ENCODE results near the gene CTBS.

The CTBS gene

GRCh38 chr1:84620720-84621313 is 46.6 kb upstream of the CTBS start (continued):
- TF ChIP-seq HIC1 (tag by site-specific recombination; IDR thresholded peaks at IDR 0.05) = peak; percentile 57; the same call in 1 of the 2 replicates
- TF ChIP-seq OSR2 (tag by site-specific recombination; IDR thresholded peaks at IDR 0.05) = peak; percentile 30; the same call in 1 of the 2 replicates
- TF ChIP-seq ZEB2 (tag by site-specific recombination; IDR thresholded peaks at IDR 0.05) = peak; percentile 94
- no peak for TF ChIP-seq SALL2 (tag by site-specific recombination; IDR thresholded peaks at IDR 0.05; ENCODE audit: borderline replicate concordance)
- no peak for TF ChIP-seq ZSCAN16 (tag by site-specific recombination; IDR thresholded peaks at IDR 0.05)
- peak; percentile 45; the same call in 1 of the 2 replicates for TF ChIP-seq SP3 (tag by site-specific recombination; IDR thresholded peaks at IDR 0.05)
- TF ChIP-seq ZNF692 (tag by site-specific recombination; IDR thresholded peaks at IDR 0.05) = peak; percentile 87
- no peak for TF ChIP-seq ZNF350 (tag by site-specific recombination; IDR thresholded peaks at IDR 0.05)
- no peak for TF ChIP-seq ZSCAN23 (tag by site-specific recombination; IDR thresholded peaks at IDR 0.05)
- peak; percentile 68; the same call in 1 of the 2 replicates for TF ChIP-seq PBX3 (CRISPR knock-in tag; IDR thresholded peaks at IDR 0.05)
- peak; percentile 27; the same call in 1 of the 2 replicates for TF ChIP-seq ZNF792 (tag by site-specific recombination; IDR thresholded peaks at IDR 0.05)
- no peak for TF ChIP-seq ZNF544 (tag by site-specific recombination; IDR thresholded peaks at IDR 0.05)
- TF ChIP-seq ZNF677 (tag by site-specific recombination; IDR thresholded peaks at IDR 0.05) = no peak
- TF ChIP-seq ZNF146 (tag by site-specific recombination; IDR thresholded peaks at IDR 0.05) = no peak
- no peak for TF ChIP-seq ZNF664 (tag by site-specific recombination; IDR thresholded peaks at IDR 0.05)
- no peak for TF ChIP-seq ZNF311 (tag by site-specific recombination; IDR thresholded peaks at IDR 0.05; ENCODE audit: borderline replicate concordance)
- TF ChIP-seq GLI4 (tag by site-specific recombination; IDR thresholded peaks at IDR 0.05) = no peak
- peak; percentile 53; the same call in 1 of the 2 replicates for TF ChIP-seq ZNF394 (tag by site-specific recombination; IDR thresholded peaks at IDR 0.05; ENCODE audit: borderline replicate concordance)
- TF ChIP-seq ZNF37A (tag by site-specific recombination; IDR thresholded peaks at IDR 0.05) = no peak
- no peak for TF ChIP-seq AEBP2 (tag by site-specific recombination; IDR thresholded peaks at IDR 0.05; ENCODE audit: borderline replicate concordance)
- TF ChIP-seq ZNF366 (tag by site-specific recombination; conservative IDR thresholded peaks at IDR 0.05) = peak; percentile 81
- no peak for TF ChIP-seq ZNF837 (tag by site-specific recombination; IDR thresholded peaks at IDR 0.05)
- TF ChIP-seq ZNF121 (tag by site-specific recombination; IDR thresholded peaks at IDR 0.05) = peak; percentile 37; the same call in 1 of the 2 replicates
- TF ChIP-seq ZBTB17 (tag by site-specific recombination; IDR thresholded peaks at IDR 0.05) = peak; percentile 89
- peak; percentile 54; the same call in 1 of the 2 replicates for TF ChIP-seq PRDM10 (tag by site-specific recombination; IDR thresholded peaks at IDR 0.05)
- no peak for TF ChIP-seq ZNF214 (tag by site-specific recombination; IDR thresholded peaks at IDR 0.05; ENCODE audit: borderline replicate concordance)
- no peak for TF ChIP-seq GLIS2 (tag by site-specific recombination; IDR thresholded peaks at IDR 0.05)
- no peak for TF ChIP-seq ZNF510 (tag by site-specific recombination; IDR thresholded peaks at IDR 0.05; ENCODE audit: insufficient replicate concordance)
- TF ChIP-seq ZNF24 (tag by site-specific recombination; IDR thresholded peaks at IDR 0.05) = peak; percentile 40; the same call in 1 of the 2 replicates
- TF ChIP-seq ZBTB21 (tag by site-specific recombination; IDR thresholded peaks at IDR 0.05) = no peak
- 0 out of 2 replicates have a peak, but pooled peaks have one; percentile 47 for TF ChIP-seq ZFP69B (tag by site-specific recombination; IDR thresholded peaks at IDR 0.05)
